ENCODE results near the gene FBH1.

DNA sequence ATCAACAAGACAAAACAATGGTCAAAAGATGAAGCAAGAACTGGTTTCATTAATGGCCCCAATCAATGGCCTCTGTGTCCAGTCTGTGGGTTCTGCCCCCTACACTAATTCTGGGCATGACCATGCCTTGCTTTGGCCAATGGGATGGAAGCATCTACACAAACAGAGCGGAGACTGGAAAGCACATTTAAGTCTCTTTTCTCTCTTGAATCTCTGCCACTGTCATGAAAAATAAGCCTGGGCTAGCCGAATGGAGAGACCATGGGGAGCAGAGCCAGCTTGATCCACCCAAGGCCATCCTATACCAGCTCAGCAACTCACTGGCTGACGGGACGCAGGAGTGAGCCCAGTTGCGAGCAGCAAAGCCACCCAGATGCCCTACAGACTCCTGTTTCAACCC lies 31.2 kb upstream of the FBH1 start:
- TF ChIP-seq CTCF (IDR thresholded peaks at IDR 0.05; ENCODE audit: low read depth, low read length, missing input control) (no peak), RAD21 (IDR thresholded peaks at IDR 0.05) (no peak), FOXA1 (IDR thresholded peaks at IDR 0.05) (no peak), REST (IDR thresholded peaks at IDR 0.05) (no peak), RXRA (IDR thresholded peaks at IDR 0.05) (no peak), JUND (IDR thresholded peaks at IDR 0.05) (no peak), GABPA (IDR thresholded peaks at IDR 0.05 in 1 of 2, conservative IDR thresholded peaks at IDR 0.05 in 1 of 2) (no peak), NR2F2 (IDR thresholded peaks at IDR 0.05) (no peak), TAF1 (conservative IDR thresholded peaks at IDR 0.05) (no peak), YY1 (IDR thresholded peaks at IDR 0.05) (no peak)
- TF ChIP-seq, protein P1, sequence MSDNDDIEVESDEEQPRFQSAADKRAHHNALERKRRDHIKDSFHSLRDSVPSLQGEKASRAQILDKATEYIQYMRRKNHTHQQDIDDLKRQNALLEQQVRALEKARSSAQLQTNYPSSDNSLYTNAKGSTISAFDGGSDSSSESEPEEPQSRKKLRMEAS (IDR thresholded peaks at IDR 0.05) = no peak
